Transverse colon (tissue), 4 donors: Measurements from ENCODE around the gene NTRK3.

Source experiments
- EP300 ChIP-seq: sonication (generic); formaldehyde crosslinking; IDR thresholded peaks from one replicate; pipeline ENCODE4 v1.6.1; 2017; ENCODE audit warnings: antibody characterized with exemption, low read depth
- POLR2A ChIP-seq: fragments of 450-650 bp; IDR thresholded peaks from one replicate; pipeline ENCODE4 v1.6.1; 2016; ENCODE audit warnings: antibody characterized with exemption, mild to moderate bottlenecking, moderate library complexity
- POLR2AphosphoS5 ChIP-seq, 3 donors: sonication (generic); formaldehyde crosslinking; IDR thresholded peaks; one replicate each; pipeline ENCODE4 v1.6.1; 2016; ENCODE audit warnings: antibody characterized with exemption in 3 of 3
- TF ChIP-seq, protein P1 (sequence below), 5 experiments: fragments of 200-600 bp in 3 of 5; fragments of 450-650 bp in 2 of 5; sonication (generic) in 3 of 5; IDR thresholded peaks; 1 replicate in 2 of 5; 2 replicates in 3 of 5; pipeline ENCODE4 v1.5.1; 2016 to 2017; ENCODE audit warnings: antibody characterized with exemption in 5 of 5, inconsistent platforms in 3 of 5, mild to moderate bottlenecking in 2 of 5, moderate library complexity in 1 of 5

DNA sequence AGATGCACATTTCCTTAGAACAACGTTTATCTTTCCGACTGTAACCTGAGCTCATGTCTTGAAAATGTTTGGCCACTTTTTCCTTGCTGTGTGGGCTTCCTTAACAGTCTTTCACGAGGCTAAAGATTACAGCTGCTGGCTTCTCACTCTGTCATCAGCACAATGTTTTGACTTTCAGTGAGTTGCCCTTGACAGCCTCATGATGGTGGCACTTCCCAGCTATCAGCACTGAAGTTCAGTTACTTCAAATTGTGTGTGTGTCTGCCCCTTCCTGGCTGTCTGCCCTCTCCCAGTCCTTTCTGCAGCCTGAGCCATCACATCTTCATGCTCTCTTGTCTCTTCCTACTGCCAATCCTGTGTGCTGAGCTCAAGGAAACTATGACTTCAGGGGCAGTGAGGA is 152.2 kb downstream of the NTRK3 start:
- TF ChIP-seq POLR2AphosphoS5 (IDR thresholded peaks at IDR 0.05) (no peak), POLR2A (no peak), EP300 (no peak)
- TF ChIP-seq, protein P1, sequence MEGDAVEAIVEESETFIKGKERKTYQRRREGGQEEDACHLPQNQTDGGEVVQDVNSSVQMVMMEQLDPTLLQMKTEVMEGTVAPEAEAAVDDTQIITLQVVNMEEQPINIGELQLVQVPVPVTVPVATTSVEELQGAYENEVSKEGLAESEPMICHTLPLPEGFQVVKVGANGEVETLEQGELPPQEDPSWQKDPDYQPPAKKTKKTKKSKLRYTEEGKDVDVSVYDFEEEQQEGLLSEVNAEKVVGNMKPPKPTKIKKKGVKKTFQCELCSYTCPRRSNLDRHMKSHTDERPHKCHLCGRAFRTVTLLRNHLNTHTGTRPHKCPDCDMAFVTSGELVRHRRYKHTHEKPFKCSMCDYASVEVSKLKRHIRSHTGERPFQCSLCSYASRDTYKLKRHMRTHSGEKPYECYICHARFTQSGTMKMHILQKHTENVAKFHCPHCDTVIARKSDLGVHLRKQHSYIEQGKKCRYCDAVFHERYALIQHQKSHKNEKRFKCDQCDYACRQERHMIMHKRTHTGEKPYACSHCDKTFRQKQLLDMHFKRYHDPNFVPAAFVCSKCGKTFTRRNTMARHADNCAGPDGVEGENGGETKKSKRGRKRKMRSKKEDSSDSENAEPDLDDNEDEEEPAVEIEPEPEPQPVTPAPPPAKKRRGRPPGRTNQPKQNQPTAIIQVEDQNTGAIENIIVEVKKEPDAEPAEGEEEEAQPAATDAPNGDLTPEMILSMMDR (IDR thresholded peaks at IDR 0.05), result no peak
